HCT116 (cell line): ENCODE measurements around the gene LRFN4. TPM values are rescaled to one million over a fixed set of nuclear protein-coding genes. Genes with fewer than 3 reads are reported as not detected.

ENCODE experiments used
- ATAC-seq: fragments of 200-7000 bp; cut with Tn5 transposase; 2 replicates; pipeline ENCODE4 v1.9.1; 2020; ENCODE audit warnings: mild to moderate bottlenecking, moderate library complexity
- BruUV-seq: library from RNA; stranded (reverse); fragments of 400-500 nt; replicated peaks from 2 replicates; lab custom pipeline; 2021; lab: Mats Ljungman, UMichigan
- CTCF ChIA-PET: fragments of 300-600 bp; sonication (Branson Sonifier 250); formaldehyde crosslinking; loops from one replicate; lab custom pipeline; 2021; ENCODE audit warnings: antibody characterized with exemption; lab: Charles Lee
- POLR2A ChIA-PET: fragments of 300-600, 350-600 bp; sonication (Branson Sonifier 250); formaldehyde crosslinking; loops from one replicate; lab custom pipeline; 2021; ENCODE audit warnings: antibody characterized with exemption; lab: Charles Lee
- RAD21 ChIA-PET, 2 experiments: fragments of 300-600 bp; sonication (Branson Sonifier 250); formaldehyde crosslinking; loops; one replicate each; lab custom pipeline; 2023; ENCODE audit warnings: low total read pairs in 2 of 2; ENCODE audit not compliant: uncharacterized antibody in 2 of 2, unreplicated experiment in 2 of 2, low non-redundant PET in 1 of 2; lab: Charles Lee
- DNase-seq: peaks from one replicate; pipeline ENCODE4 v3.0.0-alpha.2; 2010; ENCODE audit warnings: low read depth, low spot score
- H2AFZ ChIP-seq: fragments of 200-600 bp; shearing (Covaris generic), sonication (generic); 2 replicates; pipeline ENCODE4 v1.6.1; 2017; ENCODE audit warnings: low read depth, mixed run types, mixed read lengths, antibody characterized with exemption, low read length; ENCODE audit not compliant: poor library complexity, severe bottlenecking
- H3K27ac ChIP-seq: 2 replicates; pipeline ENCODE4 v1.5.1; 2012; ENCODE audit warnings: low read depth, low read length
- H3K27me3 ChIP-seq: fragments of 200-600 bp; sonication (generic); 2 replicates; pipeline ENCODE4 v1.6.1; 2016; ENCODE audit warnings: mixed run types, low read length, mixed read lengths; ENCODE audit not compliant: insufficient read depth
- H3K36me3 ChIP-seq, 2 experiments: fragments of 200-500 bp in 1 of 2; fragments of 200-600 bp in 1 of 2; sonication (Bioruptor generic) in 1 of 2; sonication (generic) in 1 of 2; 2 replicates each; pipeline versions ENCODE4 v1.5.1 to v1.6.1; 2014 to 2016; ENCODE audit warnings: low read length in 2 of 2, inconsistent platforms in 1 of 2, mixed read lengths in 1 of 2, mixed run types in 1 of 2; ENCODE audit not compliant: insufficient read depth in 2 of 2, control insufficient read depth in 1 of 2
- H3K4me1 ChIP-seq, 2 experiments: fragments of 200-600 bp in 1 of 2; sonication (generic) in 1 of 2; 2 replicates each; pipeline versions ENCODE4 v1.5.1 to v1.6.1; 2012 to 2017; ENCODE audit warnings: low read length in 2 of 2, inconsistent platforms in 1 of 2, mild to moderate bottlenecking in 1 of 2, mixed read lengths in 1 of 2, mixed run types in 1 of 2, moderate library complexity in 1 of 2; ENCODE audit not compliant: insufficient read depth in 2 of 2, control insufficient read depth in 1 of 2
- H3K4me2 ChIP-seq: fragments of 200-600 bp; sonication (generic); 2 replicates; pipeline ENCODE4 v1.6.1; 2017; ENCODE audit warnings: mixed run types, low read length, mixed read lengths
- H3K4me3 ChIP-seq, 2 experiments: fragments of 200-600 bp in 1 of 2; sonication (generic) in 1 of 2; replicated peaks in 1 of 2; 2 replicates each; pipeline ENCODE4 v1.5.1; 2011 to 2016; ENCODE audit warnings: low read length in 2 of 2, control low read depth in 1 of 2, low read depth in 1 of 2, mild to moderate bottlenecking in 1 of 2, mixed read lengths in 1 of 2, mixed run types in 1 of 2
- H3K79me2 ChIP-seq: fragments of 200-600 bp; sonication (generic); 2 replicates; pipeline ENCODE4 v1.6.1; 2017; ENCODE audit warnings: mild to moderate bottlenecking, mixed run types, low read length, moderate library complexity, mixed read lengths; ENCODE audit not compliant: insufficient read depth
- H3K9ac ChIP-seq: fragments of 200-600 bp; sonication (generic); 2 replicates; pipeline ENCODE4 v1.6.1; 2016; ENCODE audit warnings: low read length, mixed read lengths
- H3K9me2 ChIP-seq: fragments of 200-600 bp; sonication (generic), shearing (Covaris generic); 2 replicates; pipeline ENCODE4 v1.6.1; 2017; ENCODE audit warnings: mixed run types, mild to moderate bottlenecking, moderate library complexity; ENCODE audit not compliant: insufficient read depth
- H3K9me3 ChIP-seq, 2 experiments: fragments of 200-500 bp in 1 of 2; fragments of 200-600 bp in 1 of 2; sonication (Bioruptor generic) in 1 of 2; sonication (generic) in 1 of 2; 2 replicates each; pipeline ENCODE4 v1.6.1; 2014 to 2017; ENCODE audit warnings: low read length in 2 of 2, mixed read lengths in 2 of 2, inconsistent platforms in 1 of 2, low read depth in 1 of 2, mild to moderate bottlenecking in 1 of 2, mixed run types in 1 of 2, moderate library complexity in 1 of 2; ENCODE audit not compliant: control insufficient read depth in 1 of 2, insufficient read depth in 1 of 2
- H4K20me1 ChIP-seq: fragments of 200-600 bp; sonication (generic), shearing (Covaris generic); 2 replicates; pipeline ENCODE4 v1.6.1; 2017; ENCODE audit warnings: mixed run types, mild to moderate bottlenecking, moderate library complexity; ENCODE audit not compliant: insufficient read depth
- ATF3 ChIP-seq: IDR thresholded peaks from 2 replicates; pipeline ENCODE4 v1.6.1; 2012
- CBX3 ChIP-seq: IDR thresholded peaks from 2 replicates; pipeline ENCODE4 v1.6.1; 2012; ENCODE audit warnings: low read depth
- CEBPB ChIP-seq: IDR thresholded peaks from 2 replicates; pipeline ENCODE4 v1.6.1; 2012; ENCODE audit warnings: low read depth
- CTCF ChIP-seq, 3 experiments: fragments of 200-600 bp in 1 of 3; sonication (generic) in 1 of 3; IDR thresholded peaks in 2 of 3; conservative IDR thresholded peaks in 1 of 3; 2 replicates each; pipeline ENCODE4 v1.5.1; 2012 to 2017; ENCODE audit warnings: low read depth in 2 of 3, low read length in 2 of 3, antibody characterized with exemption in 1 of 3, borderline replicate concordance in 1 of 3, control low read depth in 1 of 3, mild to moderate bottlenecking in 1 of 3, mixed read lengths in 1 of 3, mixed run types in 1 of 3, moderate library complexity in 1 of 3; ENCODE audit not compliant: insufficient read depth in 1 of 3
- EGR1 ChIP-seq: IDR thresholded peaks from 2 replicates; pipeline ENCODE4 v1.6.1; 2012; ENCODE audit warnings: low read depth
- EZH2 ChIP-seq: fragments of 200-600 bp; sonication (generic); IDR thresholded peaks from 2 replicates; pipeline ENCODE4 v1.6.1; 2017; ENCODE audit warnings: antibody characterized with exemption, mixed run types
- EZH2phosphoT487 ChIP-seq: fragments of 200-600 bp; IDR thresholded peaks from 2 replicates; pipeline ENCODE4 v1.6.1; 2018; ENCODE audit warnings: antibody characterized with exemption, borderline replicate concordance
- FOSL1 ChIP-seq: IDR thresholded peaks from 2 replicates; pipeline ENCODE4 v1.6.1; 2012; ENCODE audit warnings: low read depth
- JUND ChIP-seq: IDR thresholded peaks from 2 replicates; pipeline ENCODE4 v1.6.1; 2012
- MAX ChIP-seq: IDR thresholded peaks from 2 replicates; pipeline ENCODE4 v1.6.1; 2012
- POLR2A ChIP-seq: IDR thresholded peaks from 2 replicates; pipeline ENCODE4 v1.7.0; 2011; ENCODE audit warnings: borderline replicate concordance; ENCODE audit not compliant: insufficient read depth, insufficient read length; ENCODE audit errors: extremely low read depth
- RAD21 ChIP-seq: IDR thresholded peaks from 2 replicates; pipeline ENCODE4 v1.6.1; 2012; ENCODE audit warnings: low read depth, mild to moderate bottlenecking
- REST ChIP-seq: IDR thresholded peaks from 2 replicates; pipeline ENCODE4 v1.6.1; 2012; ENCODE audit warnings: low read depth
- SIN3A ChIP-seq: IDR thresholded peaks from 2 replicates; pipeline ENCODE4 v1.6.1; 2012; ENCODE audit warnings: low read depth
- SP1 ChIP-seq: IDR thresholded peaks from 2 replicates; pipeline ENCODE4 v1.6.1; 2012; ENCODE audit warnings: low read depth
- TCF7L2 ChIP-seq: IDR thresholded peaks from 2 replicates; pipeline ENCODE4 v1.7.0; 2011; ENCODE audit warnings: borderline replicate concordance, inconsistent platforms; ENCODE audit not compliant: insufficient read depth, insufficient read length; ENCODE audit errors: extremely low read depth
- YY1 ChIP-seq: IDR thresholded peaks from 2 replicates; pipeline ENCODE4 v1.6.1; 2011; ENCODE audit warnings: low read length, low read depth, moderate library complexity, mild to moderate bottlenecking; ENCODE audit not compliant: insufficient replicate concordance; ENCODE audit errors: extremely low read depth
- intact Hi-C: fragments of 100-400 bp; cut with micrococcal nuclease; formaldehyde crosslinking; loops from 2 replicates; pipeline ENCODE4 v1.10.0; 2022
- total RNA-seq: library from RNA; stranded (reverse); gene quantifications from one replicate; pipeline ENCODE4 v1.2.1, GENCODE V29; 2021; ENCODE audit not compliant: unreplicated experiment

The LRFN4 gene
- total RNA-seq, 1 experiment from 2014 or later = 55.4 TPM

- Histone ChIP-seq H3K79me2 (no peaks in the 10 kb centered on the region), H3K9ac (no peak overlapping the region), H3K27me3 (no peaks in the 10 kb centered on the region), H3K4me1 (peaks cover 7 to 23% of the 10 kb centered on the region in 2 experiments; a peak in 3 of 4 replicates), H3K9me2 (no peaks in the 10 kb centered on the region), H3K4me2 (no peak overlapping the region), H3K27ac (no peak overlapping the region), H2AFZ (no peak overlapping the region), H4K20me1 (no peaks in the 10 kb centered on the region), H3K9me3 (no peaks in the 10 kb centered on the region), H3K36me3 (no peaks in the 10 kb centered on the region; a peak in 1 of 4 replicates), H3K4me3 (no peak overlapping the region)
- no TSS peak for BruUV-seq
- DNase-seq (no peak), ATAC-seq (no peak)
- CTCF ChIA-PET = interaction anchor here (1.8 kb wide), 1 partner anchor 12 kb away, joined by 8 read pairs; no protein-coding TSS in a partner anchor
- intact Hi-C loops = no loop called here
- no peak for TF ChIP-seq ATF3
- no peak for TF ChIP-seq TCF7L2
- no peak for TF ChIP-seq EGR1
- no peak for TF ChIP-seq EZH2phosphoT487
- TF ChIP-seq YY1 = no peak
- TF ChIP-seq CTCF (IDR thresholded peaks at IDR 0.05 in 2 of 3, conservative IDR thresholded peaks at IDR 0.05 in 1 of 3; ENCODE audit: borderline replicate concordance in 1 of 3, insufficient read depth in 1 of 3, low read depth in 2 of 3, low read length in 2 of 3) = no peak
- TF ChIP-seq FOSL1 = no peak
- no peak for TF ChIP-seq EZH2
- TF ChIP-seq CBX3 = no peak
- no peak for TF ChIP-seq MAX
- TF ChIP-seq JUND = no peak
- no peak for TF ChIP-seq POLR2A
- no peak for TF ChIP-seq CEBPB
- no peak for TF ChIP-seq RAD21
- no peak for TF ChIP-seq REST
- TF ChIP-seq SIN3A = no peak
- no peak for TF ChIP-seq SP1
- RAD21 ChIA-PET = no interaction called here
- POLR2A ChIA-PET = interaction anchor here (0.9 kb wide), 1 partner anchor 10 kb away, joined by 4 read pairs; no protein-coding TSS in a partner anchor
These were observed 9.7 kb downstream of the LRFN4 start for GRCh38 chr11:66866511-66866986.
